ENCODE measurements around the gene EFCC1.

DNA sequence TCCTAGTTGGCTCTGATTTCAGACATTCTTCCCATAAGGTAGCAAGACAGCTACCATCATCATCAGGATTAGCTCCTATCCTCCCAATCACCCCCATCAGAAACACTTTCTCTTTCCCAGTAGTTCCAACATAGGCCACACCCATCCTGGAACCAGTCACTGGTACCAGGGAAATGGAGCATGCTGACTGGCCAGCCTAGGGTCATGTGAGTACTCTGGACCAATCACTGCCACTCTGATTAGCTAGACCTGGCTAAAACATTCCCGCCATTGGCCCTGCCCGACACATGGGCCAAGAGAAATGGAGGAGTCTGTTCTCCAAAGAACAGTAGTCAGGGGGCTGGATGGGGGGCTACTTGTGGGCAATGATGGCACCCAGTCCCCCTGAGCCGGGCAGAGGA, 12.4 kb downstream of the EFCC1 start:
- TF ChIP-seq, protein P1, sequence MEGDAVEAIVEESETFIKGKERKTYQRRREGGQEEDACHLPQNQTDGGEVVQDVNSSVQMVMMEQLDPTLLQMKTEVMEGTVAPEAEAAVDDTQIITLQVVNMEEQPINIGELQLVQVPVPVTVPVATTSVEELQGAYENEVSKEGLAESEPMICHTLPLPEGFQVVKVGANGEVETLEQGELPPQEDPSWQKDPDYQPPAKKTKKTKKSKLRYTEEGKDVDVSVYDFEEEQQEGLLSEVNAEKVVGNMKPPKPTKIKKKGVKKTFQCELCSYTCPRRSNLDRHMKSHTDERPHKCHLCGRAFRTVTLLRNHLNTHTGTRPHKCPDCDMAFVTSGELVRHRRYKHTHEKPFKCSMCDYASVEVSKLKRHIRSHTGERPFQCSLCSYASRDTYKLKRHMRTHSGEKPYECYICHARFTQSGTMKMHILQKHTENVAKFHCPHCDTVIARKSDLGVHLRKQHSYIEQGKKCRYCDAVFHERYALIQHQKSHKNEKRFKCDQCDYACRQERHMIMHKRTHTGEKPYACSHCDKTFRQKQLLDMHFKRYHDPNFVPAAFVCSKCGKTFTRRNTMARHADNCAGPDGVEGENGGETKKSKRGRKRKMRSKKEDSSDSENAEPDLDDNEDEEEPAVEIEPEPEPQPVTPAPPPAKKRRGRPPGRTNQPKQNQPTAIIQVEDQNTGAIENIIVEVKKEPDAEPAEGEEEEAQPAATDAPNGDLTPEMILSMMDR (IDR thresholded peaks at IDR 0.05; ENCODE audit: low read depth, low read length, poor library complexity, severe bottlenecking): no peak
- no peak for TF ChIP-seq EZH2phosphoT487 (IDR thresholded peaks at IDR 0.05; ENCODE audit: borderline replicate concordance, low read length)
